ENCODE data around the gene DDOST.

DNA sequence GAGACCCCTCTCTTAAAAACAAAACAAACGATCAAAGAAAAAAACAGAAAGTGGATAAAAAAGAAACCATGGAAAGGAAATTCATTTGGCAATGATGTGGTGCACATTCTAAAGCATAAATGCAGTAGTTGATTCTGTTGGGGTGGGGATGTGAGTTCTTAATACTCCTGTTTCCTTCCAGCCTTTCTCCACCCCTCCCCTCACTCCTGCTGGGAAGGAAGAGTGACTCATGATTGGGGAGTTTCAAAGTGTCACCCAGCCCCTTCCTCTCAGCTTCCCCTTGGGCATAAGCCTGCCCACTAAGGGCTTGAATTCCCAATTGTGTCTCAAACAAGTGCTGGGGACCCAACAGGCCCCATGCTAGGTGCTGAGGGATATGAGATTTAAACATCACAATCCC is 34.6 kb downstream of the DDOST start:
- no peak for TF ChIP-seq EZH2 (IDR thresholded peaks at IDR 0.05; ENCODE audit: low read length)
- TF ChIP-seq, protein P1, sequence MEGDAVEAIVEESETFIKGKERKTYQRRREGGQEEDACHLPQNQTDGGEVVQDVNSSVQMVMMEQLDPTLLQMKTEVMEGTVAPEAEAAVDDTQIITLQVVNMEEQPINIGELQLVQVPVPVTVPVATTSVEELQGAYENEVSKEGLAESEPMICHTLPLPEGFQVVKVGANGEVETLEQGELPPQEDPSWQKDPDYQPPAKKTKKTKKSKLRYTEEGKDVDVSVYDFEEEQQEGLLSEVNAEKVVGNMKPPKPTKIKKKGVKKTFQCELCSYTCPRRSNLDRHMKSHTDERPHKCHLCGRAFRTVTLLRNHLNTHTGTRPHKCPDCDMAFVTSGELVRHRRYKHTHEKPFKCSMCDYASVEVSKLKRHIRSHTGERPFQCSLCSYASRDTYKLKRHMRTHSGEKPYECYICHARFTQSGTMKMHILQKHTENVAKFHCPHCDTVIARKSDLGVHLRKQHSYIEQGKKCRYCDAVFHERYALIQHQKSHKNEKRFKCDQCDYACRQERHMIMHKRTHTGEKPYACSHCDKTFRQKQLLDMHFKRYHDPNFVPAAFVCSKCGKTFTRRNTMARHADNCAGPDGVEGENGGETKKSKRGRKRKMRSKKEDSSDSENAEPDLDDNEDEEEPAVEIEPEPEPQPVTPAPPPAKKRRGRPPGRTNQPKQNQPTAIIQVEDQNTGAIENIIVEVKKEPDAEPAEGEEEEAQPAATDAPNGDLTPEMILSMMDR (optimal IDR thresholded peaks at IDR 0.05 in 1 of 3, IDR thresholded peaks at IDR 0.05 in 1 of 3, conservative IDR thresholded peaks at IDR 0.05 in 1 of 3; ENCODE audit: extremely low read depth in 1 of 3, insufficient read depth in 2 of 3, low read length in 3 of 3) = no peak

Data from keratinocyte (primary cell).